CD14-positive monocyte (primary cell): ENCODE measurements around the gene GPC6. TPM values are rescaled to one million over a fixed set of nuclear protein-coding genes. Genes with fewer than 3 reads are reported as not detected.

Experiments
- DNase-seq, 3 donors: peaks; one replicate each; pipeline ENCODE4 v3.0.0-alpha.2; 2011 to 2022
- H2AFZ ChIP-seq: 2 replicates; pipeline ENCODE4 v1.6.0; 2012; ENCODE audit warnings: mild to moderate bottlenecking, low read depth, low read length, inconsistent platforms; ENCODE audit not compliant: insufficient read depth, poor library complexity, severe bottlenecking
- H3K27ac ChIP-seq, 2 donors: 1 replicate in 1 of 2; 2 replicates in 1 of 2; pipeline ENCODE4 v1.5.1; 2012 to 2013; ENCODE audit warnings: low read length in 2 of 2, control low read depth in 1 of 2, inconsistent platforms in 1 of 2, low read depth in 1 of 2, mild to moderate bottlenecking in 1 of 2
- H3K27me3 ChIP-seq, 2 donors: one replicate each; pipeline versions ENCODE4 v1.6.0 to v1.6.1; 2011 to 2013; ENCODE audit warnings: low read length in 2 of 2; ENCODE audit not compliant: control insufficient read depth in 2 of 2, insufficient read depth in 2 of 2
- H3K36me3 ChIP-seq, 2 donors: replicated peaks in 1 of 2; 1 replicate in 1 of 2; 2 replicates in 1 of 2; pipeline versions ENCODE4 v1.5.1 to v1.6.1; 2012 to 2013; ENCODE audit warnings: low read length in 2 of 2, control low read depth in 1 of 2, inconsistent platforms in 1 of 2, mild to moderate bottlenecking in 1 of 2; ENCODE audit not compliant: insufficient read depth in 2 of 2, control insufficient read depth in 1 of 2
- H3K4me1 ChIP-seq, 2 donors: 1 replicate in 1 of 2; 2 replicates in 1 of 2; pipeline versions ENCODE4 v1.5.1 to v1.6.1; 2012 to 2013; ENCODE audit warnings: low read length in 2 of 2, control low read depth in 1 of 2, inconsistent platforms in 1 of 2, mild to moderate bottlenecking in 1 of 2, moderate library complexity in 1 of 2; ENCODE audit not compliant: insufficient read depth in 2 of 2, control insufficient read depth in 1 of 2
- H3K4me2 ChIP-seq: replicated peaks from 2 replicates; pipeline ENCODE3; 2012; ENCODE audit warnings: low read length, moderate library complexity, mild to moderate bottlenecking; ENCODE audit not compliant: poor library complexity, severe bottlenecking; ENCODE audit errors: extremely low read depth
- H3K4me3 ChIP-seq, 3 experiments: fragments of 200-600 bp in 1 of 3; sonication (generic) in 1 of 3; replicated peaks in 1 of 3; 1 replicate in 2 of 3; 2 replicates in 1 of 3; pipeline ENCODE4 v1.5.1; 2011 to 2013; ENCODE audit warnings: low read length in 3 of 3, mild to moderate bottlenecking in 3 of 3, control low read depth in 2 of 3, low read depth in 2 of 3, inconsistent platforms in 1 of 3, moderate library complexity in 1 of 3
- H3K79me2 ChIP-seq: 2 replicates; pipeline ENCODE4 v1.6.0; 2012; ENCODE audit warnings: mild to moderate bottlenecking, control low read depth, inconsistent platforms, low read length, moderate library complexity; ENCODE audit not compliant: insufficient read depth
- H3K9ac ChIP-seq: 2 replicates; pipeline ENCODE4 v1.6.0; 2017; ENCODE audit warnings: low read length, mild to moderate bottlenecking; ENCODE audit not compliant: insufficient read depth, poor library complexity, severe bottlenecking
- H3K9me3 ChIP-seq, 2 donors: replicated peaks in 1 of 2; 1 replicate in 1 of 2; 2 replicates in 1 of 2; pipeline versions ENCODE4 v1.5.1 to v1.6.1; 2012 to 2013; ENCODE audit warnings: low read length in 2 of 2, control low read depth in 1 of 2; ENCODE audit not compliant: control insufficient read depth in 1 of 2, insufficient read depth in 1 of 2
- H4K20me1 ChIP-seq: 2 replicates; pipeline ENCODE4 v1.6.0; 2012; ENCODE audit warnings: mild to moderate bottlenecking, low read length, control low read depth, moderate library complexity; ENCODE audit not compliant: insufficient read depth
- H3K27ac Mint-ChIP-seq, 7 donors: one replicate each; pipeline ENCODE4 v1.8.0; 2020; ENCODE audit warnings: mild to moderate bottlenecking in 7 of 7, mixed read lengths in 7 of 7, moderate library complexity in 6 of 7, inconsistent platforms in 2 of 7
- H3K27me3 Mint-ChIP-seq, 3 donors: one replicate each; pipeline ENCODE4 v1.8.0; 2021 to 2022; ENCODE audit warnings: low read depth in 3 of 3, mild to moderate bottlenecking in 3 of 3, mixed read lengths in 3 of 3, moderate library complexity in 3 of 3, inconsistent platforms in 1 of 3
- H3K36me3 Mint-ChIP-seq, 2 donors: one replicate each; pipeline ENCODE4 v1.8.0; 2020; ENCODE audit warnings: mixed read lengths in 2 of 2, inconsistent platforms in 1 of 2, mild to moderate bottlenecking in 1 of 2
- H3K4me1 Mint-ChIP-seq: one replicate; pipeline ENCODE4 v1.8.0; 2020; ENCODE audit warnings: mild to moderate bottlenecking, mixed read lengths
- H3K4me3 Mint-ChIP-seq, 2 donors: one replicate each; pipeline ENCODE4 v1.8.0; 2020; ENCODE audit warnings: mild to moderate bottlenecking in 2 of 2, mixed read lengths in 2 of 2, moderate library complexity in 1 of 2
- H3K9me3 Mint-ChIP-seq, 7 donors: one replicate each; pipeline ENCODE4 v1.8.0; 2020 to 2022; ENCODE audit warnings: mixed read lengths in 7 of 7, mild to moderate bottlenecking in 6 of 7, moderate library complexity in 6 of 7, inconsistent platforms in 2 of 7
- WGBS: methylation state at CpG from one replicate; pipeline ENCODE4 v1.1.5; 2013; ENCODE audit warnings: missing lambda C conversion rate; ENCODE audit not compliant: insufficient coverage; 5-methylcytosine and 5-hydroxymethylcytosine counted together
- intact Hi-C, 2 donors: fragments of 100-400 bp; cut with micrococcal nuclease; formaldehyde crosslinking; loops; one replicate each; pipeline versions ENCODE4 v1.15.0 to v1.15.1; 2023
- polyA plus RNA-seq, 3 donors: library from polyadenylated mRNA; depleted of rRNA in 1 of 3; unstranded in 2 of 3; stranded (reverse) in 1 of 3; fragments of 300-500 nt in 2 of 3; fragments of >200 nt in 1 of 3; fragmentation: Illumina TruSeq in 2 of 3; gene quantifications; 1 replicate in 2 of 3; 2 replicates in 1 of 3; pipeline ENCODE4 v1.2.3, GENCODE V29; 2012 to 2021
- TF ChIP-seq, protein P1 (sequence below): fragments of 200-600 bp; IDR thresholded peaks from one replicate; pipeline ENCODE4 v1.8.0; 2022; ENCODE audit warnings: antibody characterized with exemption, mild to moderate bottlenecking

The GPC6 gene
- polyA plus RNA-seq, 3 donors, result not detected

DNA sequence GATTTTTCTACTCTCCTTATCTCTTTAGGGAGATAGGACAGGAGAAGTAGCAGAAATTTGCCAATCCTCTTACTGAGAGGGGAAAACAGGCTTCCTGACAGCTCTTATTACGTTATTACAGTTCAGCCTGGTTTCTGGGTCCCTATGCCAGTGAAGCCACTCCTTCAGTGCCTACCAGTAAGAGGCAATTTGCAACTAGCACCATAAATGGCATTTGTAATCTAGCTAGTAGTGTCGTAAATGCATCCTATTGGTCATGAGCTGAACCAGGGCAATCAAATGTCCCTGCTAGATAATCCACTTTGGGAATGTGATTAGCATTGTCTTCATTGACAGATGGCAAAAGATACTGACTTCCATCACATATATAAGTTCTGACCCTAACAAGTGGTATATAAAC lies 824.1 kb downstream of the GPC6 start:
- H3K9me3 Mint-ChIP-seq, result peaks cover 0 to 10% (median 3%) of the 10 kb centered on the region in 7 donors

GRCh38 chr13:94053986-94054593 lies 827.5 kb downstream of the GPC6 start:
- 98% methylated on average over 7 of the region's 11 CpGs for WGBS
- Histone ChIP-seq H3K36me3 (no peaks in the 10 kb centered on the region), H3K9me3 (no peaks in the 10 kb centered on the region), H2AFZ (no peak overlapping the region), H3K4me2 (no peak overlapping the region), H3K4me3 (no peak overlapping the region), H3K27me3 (no peaks in the 10 kb centered on the region), H4K20me1 (no peaks in the 10 kb centered on the region), H3K27ac (no peak overlapping the region), H3K4me1 (no peaks in the 10 kb centered on the region), H3K9ac (no peak overlapping the region), H3K79me2 (no peaks in the 10 kb centered on the region)
- intact Hi-C loops, result no loop called here
- H3K9me3 Mint-ChIP-seq, result peaks cover 0 to 9% (median 3%) of the 10 kb centered on the region in 7 donors
- H3K4me3 Mint-ChIP-seq, result no peak overlapping the region
- TF ChIP-seq, protein P1, sequence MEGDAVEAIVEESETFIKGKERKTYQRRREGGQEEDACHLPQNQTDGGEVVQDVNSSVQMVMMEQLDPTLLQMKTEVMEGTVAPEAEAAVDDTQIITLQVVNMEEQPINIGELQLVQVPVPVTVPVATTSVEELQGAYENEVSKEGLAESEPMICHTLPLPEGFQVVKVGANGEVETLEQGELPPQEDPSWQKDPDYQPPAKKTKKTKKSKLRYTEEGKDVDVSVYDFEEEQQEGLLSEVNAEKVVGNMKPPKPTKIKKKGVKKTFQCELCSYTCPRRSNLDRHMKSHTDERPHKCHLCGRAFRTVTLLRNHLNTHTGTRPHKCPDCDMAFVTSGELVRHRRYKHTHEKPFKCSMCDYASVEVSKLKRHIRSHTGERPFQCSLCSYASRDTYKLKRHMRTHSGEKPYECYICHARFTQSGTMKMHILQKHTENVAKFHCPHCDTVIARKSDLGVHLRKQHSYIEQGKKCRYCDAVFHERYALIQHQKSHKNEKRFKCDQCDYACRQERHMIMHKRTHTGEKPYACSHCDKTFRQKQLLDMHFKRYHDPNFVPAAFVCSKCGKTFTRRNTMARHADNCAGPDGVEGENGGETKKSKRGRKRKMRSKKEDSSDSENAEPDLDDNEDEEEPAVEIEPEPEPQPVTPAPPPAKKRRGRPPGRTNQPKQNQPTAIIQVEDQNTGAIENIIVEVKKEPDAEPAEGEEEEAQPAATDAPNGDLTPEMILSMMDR, result no peak
- H3K27me3 Mint-ChIP-seq, result no peaks in the 10 kb centered on the region
- H3K36me3 Mint-ChIP-seq, result no peaks in the 10 kb centered on the region
- H3K27ac Mint-ChIP-seq, result no peak overlapping the region
- no peaks in the 10 kb centered on the region for H3K4me1 Mint-ChIP-seq
- no peak for DNase-seq

More for the DNA sequence above, 824.1 kb downstream of the GPC6 start:
- no peak for DNase-seq
- no peaks in the 10 kb centered on the region for H3K27me3 ChIP-seq
- intact Hi-C loops, result no loop called here
- TF ChIP-seq, protein P1, result no peak
- Mint-ChIP-seq H3K36me3 (no peaks in the 10 kb centered on the region), H3K4me1 (no peaks in the 10 kb centered on the region), H3K27me3 (no peaks in the 10 kb centered on the region), H3K4me3 (no peak overlapping the region), H3K27ac (peak overlapping the region in 1 of 7 donors; percentile 24)
- no peaks in the 10 kb centered on the region for H3K4me1 ChIP-seq
- H4K20me1 ChIP-seq, result no peaks in the 10 kb centered on the region
- no peak overlapping the region for H3K9ac ChIP-seq
- no peak overlapping the region for H3K4me3 ChIP-seq
- no peak overlapping the region for H2AFZ ChIP-seq
- no peaks in the 10 kb centered on the region for H3K79me2 ChIP-seq
- 100% methylated on average over 1 of the region's 2 CpGs for WGBS
- no peaks in the 10 kb centered on the region for H3K36me3 ChIP-seq
- no peak overlapping the region for H3K4me2 ChIP-seq
- no peaks in the 10 kb centered on the region for H3K9me3 ChIP-seq
- no peak overlapping the region for H3K27ac ChIP-seq
